M059J (cell line): Measurements from ENCODE around the gene NPBWR2. TPM values are rescaled to one million over a fixed set of nuclear protein-coding genes. Genes with fewer than 3 reads are reported as not detected.

Source experiments
- DNase-seq: peaks from one replicate; pipeline ENCODE4 v3.0.0-alpha.2; 2012; ENCODE audit warnings: low read depth
- total RNA-seq: library from RNA; depleted of rRNA; stranded (reverse); fragments of >200 nt; shearing (Covaris generic); gene quantifications from 2 replicates; pipeline ENCODE4 v1.2.3, GENCODE V29; 2014; rRNA removed

The NPBWR2 gene
- not detected in 2 replicates for total RNA-seq

- DNase-seq = no peak
Observed at GRCh38 chr20:64106981-64107735, at the start of gene NPBWR2. NPBWR2 (minus strand) TSS chr20:64107565; CDS start chr20:64106831, 734 bp downstream.

- no peak for DNase-seq
Observed at GRCh38 chr20:64156136-64156885, 48.9 kb upstream of the NPBWR2 start.

GRCh38 chr20:64155258-64156135, 48.1 kb upstream of the NPBWR2 start:
- no peak for DNase-seq

GRCh38 chr20:64154590-64155257, 47.4 kb upstream of the NPBWR2 start:
- no peak for DNase-seq

- DNase-seq = no peak
Observed at GRCh38 chr20:64153861-64154589, 46.7 kb upstream of the NPBWR2 start.

GRCh38 chr20:64153410-64153809, 46.0 kb upstream of the NPBWR2 start:
- DNase-seq = no peak

GRCh38 chr20:64152906-64153305, 45.5 kb upstream of the NPBWR2 start:
- DNase-seq = no peak

GRCh38 chr20:64151633-64152530, 44.5 kb upstream of the NPBWR2 start:
- peak; percentile 47 for DNase-seq

GRCh38 chr20:64150756-64151632, 43.6 kb upstream of the NPBWR2 start:
- no peak for DNase-seq

GRCh38 chr20:64149809-64150560, 42.6 kb upstream of the NPBWR2 start:
- DNase-seq = no peak

GRCh38 chr20:64149141-64149540, 41.8 kb upstream of the NPBWR2 start:
- DNase-seq = no peak

- DNase-seq = no peak
Observed at GRCh38 chr20:64148581-64148980, 41.2 kb upstream of the NPBWR2 start.

GRCh38 chr20:64146936-64147477, 39.6 kb upstream of the NPBWR2 start:
- DNase-seq = no peak

GRCh38 chr20:64146301-64146935, 39.1 kb upstream of the NPBWR2 start:
- DNase-seq = no peak

GRCh38 chr20:64145458-64146300, 38.3 kb upstream of the NPBWR2 start:
- no peak for DNase-seq
